Fibroblast of mammary gland (primary cell): ENCODE measurements around the gene DNAH10.

Experiments used
- DNase-seq: peaks from one replicate; pipeline ENCODE4 v3.0.0-alpha.2; 2010; ENCODE audit warnings: low read depth
- H3K4me3 ChIP-seq: 2 replicates; pipeline ENCODE4 v1.5.1; 2011; ENCODE audit warnings: low read depth, mild to moderate bottlenecking, low read length, moderate library complexity; ENCODE audit not compliant: control insufficient read depth
- CTCF ChIP-seq: conservative IDR thresholded peaks from 2 replicates; pipeline ENCODE4 v1.5.1; 2011; ENCODE audit warnings: low read depth, low read length, inconsistent platforms; ENCODE audit not compliant: control insufficient read depth, insufficient read depth

The DNAH10 gene

DNA sequence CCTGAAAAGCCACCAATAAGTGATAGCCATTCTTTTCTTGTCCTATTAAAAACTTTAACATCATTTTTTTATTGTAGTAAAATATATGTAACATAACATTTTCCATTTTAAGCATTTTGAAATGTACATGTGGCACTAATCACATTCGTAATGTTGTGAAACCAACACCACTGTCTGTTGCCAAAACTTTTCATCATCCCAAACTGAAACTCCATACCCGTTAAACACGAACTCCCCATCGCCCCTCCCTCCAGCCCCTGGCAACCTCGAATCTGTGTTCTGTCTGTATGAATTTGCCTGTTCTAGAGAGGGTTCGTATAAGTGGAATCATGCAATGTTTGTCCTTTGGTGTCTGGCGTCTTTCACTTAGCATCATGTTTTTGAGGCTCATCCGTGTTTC lies 134.7 kb downstream of the DNAH10 start:
- DNase-seq = peak; percentile 77
- H3K4me3 ChIP-seq = peak overlapping the region; percentile 25
- TF ChIP-seq CTCF = no peak

DNA sequence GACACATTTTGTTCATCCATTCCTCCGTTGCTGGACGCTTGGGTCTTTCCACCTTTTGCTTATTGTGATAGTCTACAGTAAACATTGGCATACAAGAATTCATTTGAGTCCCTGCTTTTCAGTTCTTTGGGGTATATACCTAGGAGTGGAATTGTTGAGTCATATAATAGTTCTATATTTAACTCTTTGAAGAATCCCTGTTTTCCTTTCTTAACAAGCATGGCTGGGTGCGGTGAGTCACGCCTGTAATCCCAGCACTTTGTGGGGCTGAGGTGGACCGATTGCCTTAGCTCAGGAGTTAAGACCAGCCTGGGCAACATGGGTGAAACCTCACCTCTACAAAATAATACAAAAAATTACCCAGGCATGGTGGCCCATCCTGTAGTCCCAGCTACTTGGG lies 135.1 kb downstream of the DNAH10 start:
- peak; percentile 80 for DNase-seq
- peak overlapping the region; percentile 25 for H3K4me3 ChIP-seq
- no peak for TF ChIP-seq CTCF

- no peak for TF ChIP-seq CTCF
- DNase-seq = no peak
- no peak overlapping the region for H3K4me3 ChIP-seq
Measured at GRCh38 chr12:123898673-123899072, 136.6 kb downstream of the DNAH10 start.

GRCh38 chr12:123899368-123899767 lies 137.3 kb downstream of the DNAH10 start:
- no peak for DNase-seq
- no peak overlapping the region for H3K4me3 ChIP-seq
- TF ChIP-seq CTCF = no peak

GRCh38 chr12:123900871-123901376 lies 138.8 kb downstream of the DNAH10 start:
- peak; percentile 16 for DNase-seq
- no peak for TF ChIP-seq CTCF
- no peak overlapping the region for H3K4me3 ChIP-seq

GRCh38 chr12:123902821-123903220 lies 140.7 kb downstream of the DNAH10 start:
- DNase-seq = no peak
- H3K4me3 ChIP-seq = no peak overlapping the region
- no peak for TF ChIP-seq CTCF

DNA sequence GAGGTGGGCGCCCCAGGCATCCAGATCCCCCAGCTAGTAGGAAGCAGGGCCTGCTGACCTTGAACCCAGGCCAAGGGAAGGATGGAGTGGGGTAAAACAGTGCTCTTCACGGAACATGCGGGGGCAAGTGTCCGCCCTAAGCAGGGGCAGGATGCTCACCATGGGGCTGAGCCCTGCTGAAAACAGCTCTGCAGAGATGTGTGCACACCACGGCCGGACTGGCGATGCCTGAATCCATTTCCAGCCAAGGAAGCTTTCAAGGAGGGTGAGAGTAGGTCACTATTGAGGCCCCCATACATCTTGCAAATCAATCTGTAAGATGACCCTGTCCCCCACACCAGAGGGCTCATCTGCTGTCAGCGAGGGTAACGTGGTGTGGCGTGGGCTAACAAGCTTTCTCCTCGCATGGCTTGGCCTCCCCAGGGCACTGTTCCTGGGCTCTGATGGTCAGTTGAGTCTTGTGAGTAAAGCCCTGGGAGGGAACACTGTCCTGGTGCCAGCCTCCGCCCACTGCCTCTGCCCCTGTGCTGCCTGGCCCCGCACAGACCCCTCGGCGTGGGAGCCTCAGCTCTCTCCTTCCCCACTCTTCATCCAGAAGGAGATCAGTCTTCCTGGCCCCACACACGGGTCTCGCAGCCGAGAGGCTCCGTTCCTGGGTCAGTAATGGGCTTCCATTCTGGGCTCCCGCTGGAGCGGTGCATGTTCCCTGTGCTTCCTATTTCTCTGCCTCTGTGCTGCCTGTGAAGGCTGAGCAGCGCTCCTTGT lies 141.4 kb downstream of the DNAH10 start:
- H3K4me3 ChIP-seq = no peak overlapping the region
- DNase-seq = no peak
- no peak for TF ChIP-seq CTCF
